Measurements from ENCODE around the gene ABI3. TPM values are rescaled to one million over a fixed set of nuclear protein-coding genes. Genes with fewer than 3 reads are reported as not detected.

Gene ABI3
- polyA plus RNA-seq, 4 donors = 5.1 to 6.1 (median 5.4) TPM

DNA sequence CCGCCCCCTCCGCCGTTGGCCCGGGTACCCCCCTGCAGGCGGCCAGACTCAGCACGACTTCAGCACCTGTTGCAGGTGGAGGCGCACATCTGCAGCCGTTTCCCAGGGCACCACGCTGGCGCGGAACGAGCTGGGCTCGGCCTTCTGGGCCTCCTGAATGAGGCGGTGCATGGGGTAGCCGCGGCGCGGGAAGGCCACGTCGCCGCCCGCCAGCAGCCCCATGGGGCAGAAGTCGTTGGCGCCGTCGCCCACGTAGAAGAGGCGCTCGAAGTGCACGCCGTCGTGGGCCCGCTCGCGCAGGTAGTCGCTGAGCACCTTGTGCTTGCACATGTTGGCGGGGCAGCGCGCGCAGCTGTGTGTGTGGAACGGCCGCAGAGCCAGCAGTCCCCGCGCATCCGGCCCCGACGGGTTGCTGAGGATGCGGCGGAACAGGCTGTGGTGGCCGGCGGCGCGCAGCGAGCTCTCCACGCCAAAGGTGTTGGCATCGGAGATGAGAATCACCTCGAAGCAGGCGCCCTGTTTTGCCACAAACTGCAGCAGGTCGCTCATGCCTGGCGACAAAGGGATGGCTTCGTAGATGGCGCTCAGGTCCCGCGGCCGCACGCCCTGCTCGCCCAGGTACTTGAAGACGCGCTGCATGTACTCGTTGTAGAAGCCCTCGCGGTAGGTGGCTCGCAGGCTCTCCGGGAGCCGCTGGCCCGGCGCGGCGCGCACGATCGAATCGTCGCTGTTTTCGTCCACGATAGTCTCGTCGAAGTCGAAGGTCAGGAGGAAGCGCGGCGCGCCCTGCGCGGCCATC lies 13.9 kb downstream of the ABI3 start:
- no peak for DNase-seq (ENCODE audit: low read depth in 4 of 4, low spot score in 2 of 4)

DNA sequence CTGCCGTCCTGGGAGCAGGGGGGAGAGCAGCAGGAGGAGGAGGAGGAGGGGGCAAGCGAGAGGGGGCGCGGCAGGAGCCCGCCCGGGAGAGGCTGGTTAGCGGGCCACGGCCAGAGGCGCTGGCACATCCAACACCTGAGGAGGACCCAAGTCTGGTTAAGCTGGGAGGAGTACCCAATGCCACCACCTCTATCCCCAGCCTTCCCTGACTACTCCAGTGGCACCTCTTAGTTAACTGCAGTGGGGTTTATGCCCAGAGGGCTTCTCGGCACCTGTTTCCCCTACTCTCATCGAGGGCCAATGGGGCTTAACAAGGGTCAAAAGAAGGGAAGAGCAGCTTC lies 14.5 kb downstream of the ABI3 start:
- DNase-seq (ENCODE audit: low read depth in 4 of 4, low spot score in 2 of 4) = no peak

DNA sequence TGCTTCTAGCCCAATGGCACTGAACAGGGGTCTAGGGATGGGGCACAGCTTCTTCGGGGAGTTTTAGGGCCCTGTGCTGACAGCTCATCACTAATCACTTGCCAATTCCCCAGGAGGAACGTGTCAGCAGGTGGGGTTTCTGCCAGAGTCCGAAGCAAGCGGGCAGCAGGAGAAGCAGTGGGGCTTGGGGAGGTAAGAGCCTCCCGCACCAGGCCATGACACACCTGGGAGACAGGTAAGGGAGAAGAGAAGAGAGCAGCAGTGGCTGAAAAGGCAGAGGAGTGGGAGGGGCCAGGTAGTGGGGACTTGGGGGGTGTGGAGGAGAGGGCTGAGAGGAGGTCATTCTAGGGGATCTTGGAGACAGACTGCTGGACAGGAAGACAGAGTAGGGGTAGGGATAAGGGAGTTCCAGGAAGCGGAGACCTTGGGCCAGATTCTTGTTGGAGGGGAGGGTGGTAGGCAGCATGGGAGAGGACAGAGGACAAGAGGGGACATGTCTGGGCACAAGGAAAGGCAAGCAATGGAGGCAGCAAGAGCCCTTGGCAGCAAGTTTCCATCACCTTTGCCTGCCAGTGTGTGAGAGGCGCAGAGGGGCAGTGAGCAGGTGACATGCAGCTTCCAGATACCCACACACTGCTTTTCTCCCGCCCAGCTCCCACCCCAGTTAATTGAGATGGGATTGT lies 15.2 kb downstream of the ABI3 start:
- DNase-seq (ENCODE audit: low read depth in 4 of 4, low spot score in 2 of 4) = no peak

DNA sequence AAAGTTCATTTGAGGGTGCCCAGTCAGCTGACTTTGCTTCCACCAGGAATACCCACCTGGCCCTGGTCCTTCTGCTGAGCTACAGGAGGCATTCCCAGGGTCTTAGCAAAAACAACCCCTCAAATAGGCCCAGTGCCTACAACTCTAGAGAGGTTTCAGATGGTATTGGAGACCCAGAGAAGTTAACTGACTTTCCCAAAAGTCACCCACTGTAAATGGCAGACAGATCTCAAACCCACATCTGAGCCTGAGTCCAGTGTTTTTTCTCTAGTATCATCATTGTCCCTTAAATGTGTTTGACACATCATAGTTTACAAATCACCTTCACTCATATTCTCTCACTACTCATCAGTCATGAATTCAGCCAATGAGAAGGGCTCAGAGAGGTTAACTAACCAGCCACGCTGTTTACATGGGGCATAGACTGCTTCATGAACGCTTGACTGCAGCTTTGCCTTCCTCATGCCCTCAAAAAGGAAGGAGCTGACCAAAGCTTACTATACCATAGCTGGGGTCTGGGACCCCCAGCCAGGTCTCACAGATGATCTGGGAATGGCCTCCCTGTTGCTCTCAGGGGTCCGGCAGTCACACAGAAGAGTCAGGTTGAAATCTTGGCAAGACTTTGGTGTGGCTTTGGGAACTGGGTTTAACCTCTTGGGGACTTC lies 16.4 kb downstream of the ABI3 start:
- no peak for DNase-seq (ENCODE audit: low read depth in 4 of 4, low spot score in 2 of 4)

DNA sequence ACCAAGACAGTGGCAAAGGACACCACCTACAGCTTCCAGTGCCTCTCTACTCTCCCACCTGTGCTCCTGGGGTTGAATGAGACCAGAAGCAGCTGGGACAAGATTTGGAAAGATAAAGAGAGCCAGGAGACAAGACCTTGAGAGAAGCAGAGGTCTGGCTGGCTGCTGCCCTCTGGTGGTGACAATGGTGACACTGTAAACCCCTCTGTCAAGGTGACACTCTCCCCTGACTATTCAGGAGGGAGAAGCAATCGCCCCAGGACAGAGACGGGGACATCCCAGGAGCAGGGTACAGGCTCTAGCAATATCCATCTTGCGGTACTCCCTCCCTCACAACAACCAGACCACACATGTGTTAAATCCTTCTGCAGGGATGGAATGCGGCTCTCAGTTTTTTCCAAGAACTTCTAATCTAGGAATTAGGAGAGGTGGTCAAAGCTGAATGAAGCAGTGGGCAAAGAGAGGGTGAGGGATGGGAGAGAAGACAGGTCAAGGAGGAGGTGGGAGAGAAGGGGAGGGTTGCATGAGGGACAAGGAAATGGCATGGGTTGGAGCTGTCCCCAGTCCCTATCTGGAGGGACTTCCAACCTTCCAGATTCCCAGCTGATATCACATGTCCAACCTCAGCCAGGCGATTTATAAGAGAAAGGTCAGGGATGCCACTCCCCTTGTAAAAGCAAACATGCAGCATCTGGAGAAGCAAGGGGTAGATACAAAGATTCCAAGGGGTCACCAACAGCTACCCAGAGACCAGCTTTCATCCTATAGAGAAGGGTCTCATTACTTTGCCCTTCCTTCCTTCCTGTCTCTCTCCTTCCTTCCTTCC lies 17.1 kb downstream of the ABI3 start:
- peak in 1 of 4 donors; percentile 58 for DNase-seq (ENCODE audit: low read depth in 4 of 4, low spot score in 2 of 4)

DNA sequence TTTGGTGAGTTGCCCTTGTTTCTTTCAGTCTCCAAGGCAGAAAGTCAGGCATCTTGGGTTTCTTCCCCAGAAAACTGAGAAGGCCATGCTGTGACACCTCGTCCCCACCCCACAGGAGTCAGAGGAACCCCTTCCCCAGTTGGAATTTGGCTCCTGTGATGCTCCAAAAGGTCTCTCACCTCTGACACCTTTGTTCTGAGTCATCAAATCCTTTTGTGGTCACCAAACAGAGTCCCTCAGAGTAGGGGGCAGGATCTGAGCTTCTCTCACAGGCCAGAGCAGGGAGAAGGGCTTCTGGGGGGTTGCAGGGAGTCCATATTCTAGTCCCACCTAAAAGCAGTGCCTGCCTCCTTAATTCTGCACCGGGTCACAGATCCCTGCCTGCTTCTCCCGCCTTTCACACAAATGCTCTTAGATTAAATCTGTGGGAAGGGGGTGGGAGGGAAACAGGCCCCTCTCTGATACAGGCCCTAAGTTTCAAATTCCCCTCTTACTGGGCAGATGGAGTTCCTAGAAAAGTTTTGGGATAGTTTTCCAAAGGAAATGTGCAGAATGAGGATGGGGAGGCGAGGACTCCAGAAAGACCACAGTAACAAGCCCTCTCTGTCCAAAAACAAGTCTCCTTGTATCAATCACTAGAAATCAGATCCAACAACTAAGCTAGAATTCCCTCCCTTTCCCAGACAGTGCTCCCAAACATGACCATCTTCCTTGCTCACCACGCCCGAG lies 18.7 kb downstream of the ABI3 start:
- no peak for DNase-seq (ENCODE audit: low read depth in 4 of 4, low spot score in 2 of 4)

DNA sequence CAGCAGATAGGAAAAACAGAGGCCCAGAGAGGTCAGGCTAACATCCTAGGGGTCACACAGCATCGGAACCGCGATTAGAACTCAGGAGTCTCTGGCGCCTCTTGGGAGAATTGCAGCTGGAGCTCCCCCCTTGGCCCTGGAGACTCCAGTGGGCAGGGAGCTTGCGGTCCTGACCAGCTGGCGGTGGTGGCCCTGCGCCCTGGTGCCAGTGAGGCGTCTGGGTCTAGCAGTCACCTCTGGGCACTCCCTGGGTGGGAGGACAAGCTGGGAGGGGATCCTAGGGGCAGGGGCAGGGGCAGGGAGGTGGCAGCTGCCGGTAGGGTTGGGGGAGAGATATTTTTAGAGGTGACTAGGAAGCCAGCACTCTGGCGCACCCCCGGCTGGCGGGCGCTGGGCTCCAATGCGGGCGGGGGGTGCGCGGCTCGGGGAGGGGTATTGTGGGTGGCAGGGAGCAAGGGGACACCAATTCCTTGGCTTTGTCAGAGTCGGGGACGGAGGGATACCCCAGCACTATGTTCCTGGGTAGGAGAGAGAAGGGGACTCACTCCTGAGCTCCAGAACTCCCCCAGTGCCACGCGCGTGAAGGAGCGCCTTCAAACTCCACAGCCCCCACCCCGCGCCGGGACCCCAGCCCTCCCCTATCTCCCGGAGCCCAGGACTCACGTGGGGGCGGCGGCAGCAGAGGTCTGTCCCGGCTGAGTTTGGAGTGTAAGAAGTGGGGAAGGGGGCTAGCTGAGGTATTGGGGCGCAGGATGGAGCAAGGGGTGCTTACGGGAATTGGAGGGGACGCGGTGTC lies 19.5 kb downstream of the ABI3 start:
- no peak for DNase-seq (ENCODE audit: low read depth in 4 of 4, low spot score in 2 of 4)

DNA sequence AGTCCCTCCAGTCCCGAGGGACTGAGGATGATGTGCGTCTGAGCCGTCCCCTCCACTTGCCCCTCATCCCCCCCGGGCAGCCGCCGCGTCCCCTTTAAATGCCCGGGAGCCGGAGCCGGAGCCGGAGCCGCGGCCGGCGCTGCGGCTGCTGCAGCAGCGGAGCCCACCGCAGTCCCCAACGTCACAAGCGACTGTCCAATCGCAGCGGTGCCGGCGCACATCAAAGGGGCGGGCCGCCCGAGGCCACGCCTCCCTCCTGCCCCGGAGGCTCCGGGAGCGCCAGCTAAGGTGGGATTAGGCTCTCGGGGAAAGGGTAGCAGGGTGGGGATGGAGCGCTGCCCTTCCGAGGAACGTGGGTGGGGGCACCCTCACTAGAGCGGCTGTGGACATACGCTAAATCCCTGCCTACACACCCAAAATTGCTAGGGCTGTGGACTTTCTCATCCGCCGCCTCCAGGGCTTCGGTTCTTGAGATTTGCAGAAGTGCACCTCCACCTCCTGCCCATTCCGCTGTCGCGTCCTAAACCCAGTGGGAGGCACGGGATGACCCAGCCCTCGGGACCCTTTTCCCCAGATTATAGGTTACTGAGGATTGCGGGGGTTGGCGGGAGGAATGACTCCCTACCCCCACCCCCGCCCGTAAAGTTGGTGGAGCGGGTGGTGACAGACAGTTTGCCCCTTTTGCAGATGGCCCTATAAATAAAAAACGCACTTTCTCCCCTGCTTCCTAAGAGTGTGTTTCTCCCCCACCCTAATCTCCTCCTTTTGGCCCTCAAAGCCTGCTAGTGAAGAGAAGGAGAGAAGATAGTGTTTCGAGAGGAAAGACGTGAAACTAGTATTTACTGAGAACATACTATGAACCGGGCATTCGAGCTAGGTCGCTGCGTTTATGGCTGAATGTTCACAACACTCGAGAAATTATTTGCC lies 20.4 kb downstream of the ABI3 start, which contains the start of gene PHOSPHO1:
Gene PHOSPHO1 (minus strand): TSS at position 152 of the 927 bp plus-strand sequence. CDS start 4,096 bp downstream, outside the sequence.
- DNase-seq (ENCODE audit: low read depth in 4 of 4, low spot score in 2 of 4) = peak in 2 of 4 donors; percentile 75 to 77

DNA sequence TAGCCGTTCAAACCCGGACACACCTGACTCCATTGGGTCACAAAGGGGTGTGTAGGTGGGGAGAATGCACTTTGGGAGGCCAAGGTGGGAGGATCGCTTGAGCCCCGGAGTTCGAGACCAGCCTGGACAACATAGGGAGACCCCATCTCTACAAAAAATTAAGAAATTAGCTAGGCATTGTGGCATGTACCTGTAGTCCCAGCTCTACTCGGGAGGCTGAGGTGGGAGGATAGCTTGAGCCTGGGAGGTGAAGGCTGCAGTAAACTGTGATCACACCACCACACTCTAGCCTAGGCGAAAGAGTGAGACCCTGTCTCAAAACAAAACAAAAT lies 21.0 kb downstream of the ABI3 start:
- no peak for DNase-seq (ENCODE audit: low read depth in 4 of 4, low spot score in 2 of 4)

DNA sequence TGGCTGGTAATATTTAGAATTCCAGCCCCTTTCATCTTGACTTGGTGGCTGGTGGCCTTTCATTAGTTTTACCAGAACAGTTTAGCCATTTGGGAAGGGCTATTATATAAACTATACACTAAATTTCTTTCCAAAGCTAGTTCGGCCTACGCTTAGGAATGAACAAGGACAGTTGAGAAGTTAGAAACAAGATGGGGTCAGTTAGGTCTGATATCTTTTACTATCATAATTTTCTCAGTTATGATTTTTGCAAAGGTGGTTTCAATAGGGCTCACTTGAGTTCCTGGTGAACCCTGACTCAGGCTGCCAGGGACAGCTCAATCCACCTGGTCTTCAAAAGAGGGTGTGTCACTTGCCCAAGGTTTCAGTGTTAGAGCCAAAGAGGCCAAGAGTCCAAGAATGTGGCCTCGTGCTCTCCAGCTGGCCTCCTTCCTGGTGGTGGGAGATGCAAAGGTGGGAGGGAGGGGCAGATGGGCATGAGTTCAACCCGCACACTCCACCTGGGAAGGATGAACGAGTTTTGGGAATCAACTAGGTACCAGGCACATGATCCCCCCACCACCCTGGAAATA lies 24.1 kb downstream of the ABI3 start:
- DNase-seq (ENCODE audit: low read depth in 4 of 4, low spot score in 2 of 4) = no peak

DNA sequence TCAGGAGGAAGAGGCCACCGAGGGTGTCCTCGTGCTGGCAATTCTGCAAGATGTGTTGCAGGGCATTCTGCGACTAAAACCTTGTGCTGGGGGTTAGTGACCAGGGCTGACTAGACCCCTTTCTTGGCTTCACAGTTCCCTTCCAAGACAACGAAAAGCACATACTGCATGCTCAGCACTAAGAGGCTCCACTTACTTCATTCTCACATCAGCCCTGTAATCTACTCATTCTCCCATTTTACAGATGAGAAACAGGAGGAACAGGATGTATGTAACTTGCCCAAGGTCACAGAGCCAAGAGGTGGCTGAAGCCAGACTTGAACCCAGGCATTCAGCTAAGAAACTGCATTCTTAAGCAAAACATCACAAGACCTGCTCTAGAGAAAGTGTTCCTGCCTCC lies 25.4 kb downstream of the ABI3 start:
- DNase-seq (ENCODE audit: low read depth in 4 of 4, low spot score in 2 of 4) = no peak

DNA sequence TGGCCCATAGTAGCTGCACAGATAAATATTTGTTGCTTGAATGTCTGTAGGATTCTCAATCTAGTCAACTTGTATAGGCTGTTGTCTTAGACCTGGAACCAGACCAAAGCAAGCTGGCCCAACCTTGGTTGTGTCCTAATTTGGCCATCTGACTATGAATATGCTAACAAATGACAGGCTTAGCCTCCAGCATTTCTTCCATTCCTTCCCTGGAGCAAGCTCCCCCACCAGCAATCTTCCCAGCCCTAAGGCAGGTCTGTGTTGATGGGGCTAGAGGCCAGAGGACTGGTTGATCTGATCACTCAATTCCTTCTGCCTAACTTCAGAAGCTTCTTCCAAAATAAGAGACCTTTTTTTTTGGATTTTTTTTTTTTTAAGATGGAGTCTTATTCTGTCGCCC lies 29.5 kb downstream of the ABI3 start:
- DNase-seq (ENCODE audit: low read depth in 4 of 4, low spot score in 2 of 4) = no peak

DNA sequence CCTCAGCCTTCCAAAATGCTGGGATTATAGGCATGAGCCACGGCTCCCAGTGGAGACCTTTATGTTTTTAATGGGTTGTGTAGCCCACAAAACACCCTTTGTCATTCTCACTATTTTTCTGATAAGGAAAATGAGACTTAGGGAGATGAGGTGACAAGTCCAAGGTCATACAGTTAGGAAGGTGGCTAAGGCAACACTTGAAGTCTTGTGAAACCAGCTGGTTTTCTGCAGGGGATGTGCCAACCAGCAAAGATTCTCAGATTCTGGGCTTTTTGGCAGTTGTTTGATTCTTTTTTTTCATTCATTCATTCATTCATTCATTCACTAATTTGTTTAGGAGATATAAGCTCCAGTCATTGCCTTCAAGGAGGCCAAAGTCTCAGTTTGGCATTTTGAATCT lies 30.1 kb downstream of the ABI3 start:
- no peak for DNase-seq (ENCODE audit: low read depth in 4 of 4, low spot score in 2 of 4)

DNA sequence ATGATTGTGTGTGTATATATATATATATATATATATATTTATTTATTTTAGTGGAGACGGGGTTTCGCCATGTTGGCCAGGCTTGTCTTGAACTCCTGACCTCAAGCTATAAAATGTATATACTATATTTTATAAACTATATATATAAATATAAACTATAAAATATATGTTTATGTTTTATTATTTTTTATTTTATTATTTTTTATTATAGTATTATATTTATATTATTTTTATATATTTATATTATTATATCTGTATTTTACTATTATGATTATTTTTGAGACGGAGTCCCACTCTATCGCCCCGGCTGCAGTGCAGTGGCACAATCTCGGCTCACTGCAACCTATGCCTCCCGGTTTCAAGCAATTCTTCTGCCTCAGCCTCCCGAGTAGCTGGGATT lies 30.5 kb downstream of the ABI3 start:
- DNase-seq (ENCODE audit: low read depth in 4 of 4, low spot score in 2 of 4) = no peak

DNA sequence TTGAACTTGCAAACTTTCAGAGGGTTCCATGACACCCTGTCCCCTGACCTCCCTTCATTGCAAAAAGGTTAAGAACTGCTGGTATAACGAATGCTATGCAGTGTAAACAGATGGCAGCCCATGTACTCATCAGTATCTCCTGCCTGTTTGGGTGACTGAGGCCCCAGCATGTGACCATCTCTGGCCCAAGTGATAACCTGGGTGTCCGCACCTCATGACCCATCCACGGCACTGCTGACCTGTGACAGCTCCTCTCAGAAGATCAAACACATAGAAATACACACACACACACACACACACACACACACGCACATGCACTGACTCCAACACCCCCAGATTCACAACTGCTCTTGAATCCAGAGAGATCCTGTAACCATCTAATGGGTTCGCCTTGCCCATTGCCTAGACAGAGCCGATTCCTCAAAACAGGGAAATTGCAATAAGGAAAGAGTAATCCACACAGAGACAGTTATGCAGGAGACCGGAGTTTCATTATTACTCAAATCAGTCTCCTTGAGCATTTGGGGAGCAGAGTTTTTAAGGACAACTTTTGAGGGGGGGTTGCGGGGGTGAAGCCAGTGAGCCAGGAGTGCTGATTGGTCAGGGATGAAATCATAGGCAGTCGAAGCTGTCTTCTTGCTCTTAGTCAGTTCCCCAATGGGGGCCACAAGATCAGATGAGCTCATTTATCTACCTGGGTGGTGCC lies 31.3 kb downstream of the ABI3 start:
- no peak for DNase-seq (ENCODE audit: low read depth in 4 of 4, low spot score in 2 of 4)

DNA sequence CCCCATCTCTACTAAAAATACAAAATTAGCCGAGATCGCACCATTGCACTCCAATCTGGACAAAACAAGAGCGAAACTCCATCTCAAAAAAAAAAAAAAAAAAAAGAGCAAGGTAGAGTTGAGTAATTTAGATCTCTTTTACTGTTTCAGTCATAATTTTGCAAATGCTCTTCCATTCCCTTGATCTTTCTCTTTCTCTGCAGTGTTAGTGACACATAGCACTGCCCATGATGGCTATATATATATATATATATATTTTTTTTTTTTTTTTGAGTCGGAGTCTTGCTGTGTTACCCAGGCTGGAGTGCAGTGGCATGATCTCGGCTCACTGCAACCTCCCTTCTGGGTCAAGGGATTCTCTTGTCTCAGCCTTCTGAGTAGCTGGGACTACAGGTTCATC lies 32.3 kb downstream of the ABI3 start:
- no peak for DNase-seq (ENCODE audit: low read depth in 4 of 4, low spot score in 2 of 4)

DNA sequence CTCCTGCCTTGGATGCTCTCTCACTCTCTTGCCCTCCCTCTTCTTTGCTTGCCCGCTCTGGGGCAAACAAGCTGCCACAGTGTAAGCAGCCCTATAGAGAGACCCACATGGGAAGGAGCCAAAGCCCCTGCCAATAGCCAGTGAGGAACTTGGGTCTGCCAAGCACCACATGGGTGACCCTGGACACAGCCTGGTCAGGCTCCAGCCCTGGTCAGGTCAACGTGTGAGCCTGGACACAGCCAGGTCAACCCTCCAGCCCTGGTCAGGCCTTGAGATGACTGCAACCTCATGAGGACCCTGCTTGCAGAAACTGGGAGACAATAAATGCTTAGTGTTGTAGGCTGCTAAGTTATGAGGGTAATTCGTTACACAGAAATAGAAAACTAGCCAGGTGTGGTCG lies 34.3 kb downstream of the ABI3 start:
- DNase-seq (ENCODE audit: low read depth in 4 of 4, low spot score in 2 of 4) = no peak
